GM13976 (cell line): ENCODE measurements around the gene AP1S1.

Experiments used
- DNase-seq: peaks from one replicate; pipeline ENCODE4 v3.0.0; 2012; ENCODE audit warnings: low spot score
- in situ Hi-C: fragments of 300-500 bp; cut with MboI; formaldehyde crosslinking; loops from one replicate; pipeline ENCODE4 v1.12.0; 2022; ENCODE audit warnings: low sequenced_read_pairs, mixed read lengths, inconsistent platforms; ENCODE audit not compliant: unreplicated experiment
- TF ChIP-seq, protein P1 (sequence below): IDR thresholded peaks from 2 replicates; pipeline ENCODE4 v1.5.1; 2012; ENCODE audit warnings: borderline replicate concordance, mild to moderate bottlenecking; ENCODE audit not compliant: insufficient read depth; ENCODE audit errors: extremely low read depth, missing control alignments, control extremely low read depth

Gene AP1S1

DNA sequence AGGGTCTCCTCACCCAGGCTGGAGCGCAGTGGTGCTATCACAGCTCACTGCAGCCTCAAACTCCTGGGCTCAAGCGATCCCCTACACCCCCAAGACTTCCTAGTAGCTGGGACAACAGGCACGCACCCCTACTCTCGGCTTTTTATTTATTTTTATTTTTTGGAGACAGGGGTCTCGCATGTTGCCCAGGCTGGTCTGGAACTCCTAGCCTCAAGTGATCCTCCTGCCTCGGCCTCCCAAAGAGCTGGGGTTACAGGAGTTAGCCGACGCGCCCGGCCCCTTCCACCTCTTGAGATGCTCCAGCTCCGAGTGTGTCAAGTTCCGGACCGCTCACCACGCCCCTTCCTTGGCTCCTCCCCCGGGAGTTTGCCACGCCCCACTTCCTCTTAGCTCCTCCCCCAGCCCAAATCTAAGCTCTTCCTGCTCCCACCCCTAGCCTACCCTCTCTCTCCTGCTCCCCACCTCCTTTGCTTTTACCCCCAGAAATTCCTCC, 19.5 kb downstream of the AP1S1 start:
- peak; percentile 87 for DNase-seq
- TF ChIP-seq, protein P1, sequence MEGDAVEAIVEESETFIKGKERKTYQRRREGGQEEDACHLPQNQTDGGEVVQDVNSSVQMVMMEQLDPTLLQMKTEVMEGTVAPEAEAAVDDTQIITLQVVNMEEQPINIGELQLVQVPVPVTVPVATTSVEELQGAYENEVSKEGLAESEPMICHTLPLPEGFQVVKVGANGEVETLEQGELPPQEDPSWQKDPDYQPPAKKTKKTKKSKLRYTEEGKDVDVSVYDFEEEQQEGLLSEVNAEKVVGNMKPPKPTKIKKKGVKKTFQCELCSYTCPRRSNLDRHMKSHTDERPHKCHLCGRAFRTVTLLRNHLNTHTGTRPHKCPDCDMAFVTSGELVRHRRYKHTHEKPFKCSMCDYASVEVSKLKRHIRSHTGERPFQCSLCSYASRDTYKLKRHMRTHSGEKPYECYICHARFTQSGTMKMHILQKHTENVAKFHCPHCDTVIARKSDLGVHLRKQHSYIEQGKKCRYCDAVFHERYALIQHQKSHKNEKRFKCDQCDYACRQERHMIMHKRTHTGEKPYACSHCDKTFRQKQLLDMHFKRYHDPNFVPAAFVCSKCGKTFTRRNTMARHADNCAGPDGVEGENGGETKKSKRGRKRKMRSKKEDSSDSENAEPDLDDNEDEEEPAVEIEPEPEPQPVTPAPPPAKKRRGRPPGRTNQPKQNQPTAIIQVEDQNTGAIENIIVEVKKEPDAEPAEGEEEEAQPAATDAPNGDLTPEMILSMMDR = no peak
- in situ Hi-C loops = no loop called here

DNA sequence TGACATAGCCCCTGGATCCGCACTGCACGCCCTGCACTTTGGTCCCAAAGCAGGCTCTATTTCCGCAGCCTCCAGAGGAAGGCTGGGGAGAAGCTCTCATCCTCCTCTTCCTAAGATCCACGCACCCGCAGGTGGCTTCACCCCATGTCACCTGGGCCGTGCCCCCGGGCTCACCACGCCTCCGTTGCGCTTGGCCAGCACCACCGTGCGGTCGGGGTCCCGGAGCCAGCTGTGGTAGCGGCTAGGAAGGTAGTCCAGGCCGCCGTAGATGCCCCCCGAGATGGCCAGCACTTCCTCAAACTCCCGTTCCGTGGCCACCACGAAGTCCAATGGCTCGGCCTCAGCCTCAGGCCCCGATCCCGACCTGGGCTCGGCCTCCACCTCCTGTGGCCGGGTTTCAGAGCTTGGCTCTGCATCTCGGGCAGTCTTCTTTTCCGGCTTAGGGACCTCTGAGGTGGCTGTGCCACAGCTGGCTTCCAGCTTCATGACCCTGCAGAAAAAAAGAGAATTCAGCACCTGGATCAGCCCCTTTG, 20.1 kb downstream of the AP1S1 start:
- in situ Hi-C loops = no loop called here
- TF ChIP-seq, protein P1 = no peak
- no peak for DNase-seq

DNA sequence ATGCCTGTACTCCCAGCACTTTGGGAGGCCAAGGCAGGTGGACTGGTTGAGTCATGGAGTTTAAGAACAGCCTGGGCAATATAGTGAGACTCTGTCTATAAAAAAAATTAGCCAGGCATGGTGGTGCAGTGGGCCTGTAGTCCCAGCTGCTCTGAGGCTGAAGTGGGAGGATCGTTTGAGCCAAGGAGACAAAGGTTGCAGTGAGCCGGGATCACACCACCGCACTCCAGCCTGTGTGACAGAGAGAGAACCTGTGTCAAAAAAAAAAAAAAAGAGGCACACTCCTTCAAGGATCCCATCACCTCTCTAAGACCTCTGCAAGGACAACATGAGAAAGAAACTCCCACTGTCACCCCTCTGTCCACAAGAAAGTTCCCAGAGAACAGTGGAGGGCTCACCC, 21.4 kb downstream of the AP1S1 start:
- TF ChIP-seq, protein P1 = no peak
- in situ Hi-C loops = no loop called here
- no peak for DNase-seq

DNA sequence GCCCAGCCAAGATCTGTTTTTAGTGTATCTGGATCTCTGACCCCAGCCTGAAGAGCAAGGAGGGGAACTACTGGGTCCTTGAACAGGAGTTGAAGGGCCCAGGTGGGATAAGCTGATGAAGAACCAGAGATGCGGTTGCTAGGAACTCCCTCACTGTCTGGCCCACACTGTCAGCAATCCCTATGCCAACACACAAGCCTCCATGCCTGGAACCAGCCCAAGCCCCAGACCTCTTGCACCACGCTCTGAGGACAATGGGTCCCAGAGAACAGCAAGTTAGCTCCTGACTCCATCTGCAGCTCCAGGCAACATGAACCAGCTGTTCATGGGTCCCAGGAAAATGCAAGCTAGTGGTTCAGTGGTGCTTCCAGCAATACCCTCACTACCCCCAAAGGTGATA, 23.4 kb downstream of the AP1S1 start:
- DNase-seq = no peak
- TF ChIP-seq, protein P1 = no peak
- in situ Hi-C loops = no loop called here

DNA sequence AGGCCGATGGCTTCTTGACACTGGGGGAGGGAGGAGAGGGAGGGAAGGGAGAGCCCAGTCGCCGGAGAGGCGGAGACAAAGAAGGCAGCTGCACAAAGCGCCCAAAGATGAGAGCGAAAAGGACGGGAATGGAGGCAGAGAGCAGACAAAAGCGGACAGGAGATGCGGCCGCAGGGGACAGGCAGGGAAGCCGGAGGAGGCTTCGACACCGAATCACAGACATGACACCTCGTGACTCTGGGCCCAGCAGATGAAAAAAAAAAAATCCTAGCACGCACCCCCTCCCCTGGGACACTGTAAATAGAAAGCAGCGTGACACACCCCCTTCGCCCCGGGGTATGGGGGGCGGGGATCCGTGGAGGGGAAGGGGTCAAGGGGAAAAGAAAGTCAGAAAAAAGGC, 24.8 kb downstream of the AP1S1 start:
- TF ChIP-seq, protein P1 = no peak
- DNase-seq = no peak
- in situ Hi-C loops = no loop called here

DNA sequence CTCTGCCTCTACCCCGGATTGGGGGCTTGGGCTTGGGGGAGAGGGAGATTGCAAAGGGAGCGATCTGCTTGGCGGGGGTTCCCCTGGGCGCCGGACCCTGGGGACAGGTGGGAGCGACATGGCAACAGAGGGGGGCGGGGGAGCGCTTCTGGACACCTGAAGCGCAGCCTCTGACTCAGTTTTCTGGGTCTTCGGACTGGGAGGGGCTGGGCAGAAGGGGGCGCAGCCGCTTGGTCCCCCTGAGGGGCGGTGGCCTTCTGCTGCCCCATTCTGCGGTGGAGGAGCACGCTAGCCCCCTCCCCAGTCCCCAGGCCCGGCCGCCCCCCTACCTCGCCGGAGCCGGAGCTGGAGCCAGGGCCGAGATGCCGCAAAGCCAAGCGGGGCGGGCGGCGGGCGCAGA, 25.4 kb downstream of the AP1S1 start:
- DNase-seq = no peak
- in situ Hi-C loops = no loop called here
- TF ChIP-seq, protein P1 = no peak
